ENCODE measurements around the gene SLC2A10.

SLC2A10 gene

GRCh38 chr20:46775806-46776205, 66.4 kb downstream of the SLC2A10 start:
- no peak for TF ChIP-seq NFRKB (IDR thresholded peaks at IDR 0.05)
- no peak for TF ChIP-seq L3MBTL2 (conservative IDR thresholded peaks at IDR 0.05)
- ChIA-PET CTCF (no interaction called here), POLR2A (no interaction called here)
- no peak for DNase-seq (ENCODE audit: extremely low spot score)

DNA sequence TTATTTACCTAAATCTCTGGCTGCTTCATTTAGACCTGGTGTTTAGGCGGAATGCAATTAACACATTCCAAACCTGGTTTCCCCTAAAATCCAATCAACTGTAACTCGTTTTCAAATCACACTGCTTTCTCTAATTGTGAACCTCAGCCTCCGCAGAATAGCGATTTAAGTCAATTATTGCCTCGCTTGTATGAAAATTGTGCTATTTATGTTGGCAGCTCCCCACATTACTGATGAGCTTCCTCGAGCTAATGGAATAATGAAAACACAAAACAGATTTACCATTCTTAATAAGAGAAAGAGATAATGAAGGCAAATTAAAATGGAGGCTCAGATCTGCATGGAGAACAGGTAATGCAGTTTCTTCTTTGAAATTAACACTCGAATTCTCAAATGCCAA, 67.9 kb downstream of the SLC2A10 start:
- POLR2A ChIA-PET = no interaction called here
- no peak for DNase-seq (ENCODE audit: extremely low spot score)
- CTCF ChIA-PET = no interaction called here
- no peak for TF ChIP-seq NFRKB (IDR thresholded peaks at IDR 0.05)
- no peak for TF ChIP-seq FOXK2 (IDR thresholded peaks at IDR 0.05)
- no peak for TF ChIP-seq L3MBTL2 (conservative IDR thresholded peaks at IDR 0.05)
- TF ChIP-seq, protein P1, sequence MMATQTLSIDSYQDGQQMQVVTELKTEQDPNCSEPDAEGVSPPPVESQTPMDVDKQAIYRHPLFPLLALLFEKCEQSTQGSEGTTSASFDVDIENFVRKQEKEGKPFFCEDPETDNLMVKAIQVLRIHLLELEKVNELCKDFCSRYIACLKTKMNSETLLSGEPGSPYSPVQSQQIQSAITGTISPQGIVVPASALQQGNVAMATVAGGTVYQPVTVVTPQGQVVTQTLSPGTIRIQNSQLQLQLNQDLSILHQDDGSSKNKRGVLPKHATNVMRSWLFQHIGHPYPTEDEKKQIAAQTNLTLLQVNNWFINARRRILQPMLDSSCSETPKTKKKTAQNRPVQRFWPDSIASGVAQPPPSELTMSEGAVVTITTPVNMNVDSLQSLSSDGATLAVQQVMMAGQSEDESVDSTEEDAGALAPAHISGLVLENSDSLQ (IDR thresholded peaks at IDR 0.05) = no peak
- TF ChIP-seq FOXM1 (IDR thresholded peaks at IDR 0.05; ENCODE audit: borderline replicate concordance) = no peak
- TF ChIP-seq HDGF (IDR thresholded peaks at IDR 0.05; ENCODE audit: borderline replicate concordance) = no peak
- TF ChIP-seq SP1 (IDR thresholded peaks at IDR 0.05) = no peak
- no peak for TF ChIP-seq TARDBP (IDR thresholded peaks at IDR 0.05)
- no peak for TF ChIP-seq CTBP1 (IDR thresholded peaks at IDR 0.05; ENCODE audit: borderline replicate concordance)
- TF ChIP-seq BHLHE40 (IDR thresholded peaks at IDR 0.05; ENCODE audit: borderline replicate concordance) = no peak
- TF ChIP-seq SUZ12 (IDR thresholded peaks at IDR 0.05) = no peak
- TF ChIP-seq ZNF384 (IDR thresholded peaks at IDR 0.05) = no peak
- TF ChIP-seq FOXA1 (IDR thresholded peaks at IDR 0.05) = no peak
- TF ChIP-seq LEF1 (IDR thresholded peaks at IDR 0.05; ENCODE audit: borderline replicate concordance) = no peak
- TF ChIP-seq ARNT (IDR thresholded peaks at IDR 0.05) = no peak
- no peak for TF ChIP-seq ELF4 (IDR thresholded peaks at IDR 0.05)

- CTCF ChIA-PET = no interaction called here
These were observed 70.4 kb downstream of the SLC2A10 start for GRCh38 chr20:46779831-46780230.

DNA sequence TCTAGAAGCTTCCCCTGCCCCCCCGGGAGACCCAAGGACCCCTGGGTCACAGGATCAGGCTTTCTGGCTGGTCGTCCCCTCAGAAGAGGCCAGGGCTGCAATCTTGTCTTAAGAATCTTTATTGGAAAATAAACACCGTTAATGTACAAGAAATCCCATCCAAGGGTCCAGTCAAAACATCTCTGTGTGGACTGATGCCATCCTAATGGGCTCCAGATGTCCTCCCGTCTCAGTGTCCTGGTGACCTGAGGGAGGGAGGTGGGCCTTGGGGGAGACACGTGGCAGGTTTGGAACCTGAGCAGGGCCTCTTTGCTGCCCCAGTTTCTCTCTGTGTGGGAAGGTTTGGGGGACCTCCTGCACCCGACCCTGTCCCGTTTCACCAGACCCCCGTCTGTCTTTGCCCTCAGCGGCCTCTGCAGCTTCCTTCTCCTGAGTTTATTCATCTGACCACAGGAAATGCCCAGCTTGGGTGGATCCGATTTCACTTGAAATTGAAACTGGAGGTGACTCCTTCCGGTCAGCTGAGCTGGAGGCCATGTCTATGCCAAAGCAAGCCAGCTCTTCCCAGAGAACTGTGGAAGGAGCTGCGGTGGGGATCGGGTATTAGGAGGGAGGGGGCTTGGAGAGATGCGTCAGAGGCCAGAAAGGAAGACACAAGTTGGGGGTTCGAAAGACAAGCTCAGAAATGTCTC, 75.1 kb downstream of the SLC2A10 start:
- ChIA-PET CTCF (no interaction called here), POLR2A (no interaction called here)
- TF ChIP-seq FOXM1 (IDR thresholded peaks at IDR 0.05; ENCODE audit: borderline replicate concordance) (no peak), LEF1 (IDR thresholded peaks at IDR 0.05; ENCODE audit: borderline replicate concordance) (no peak), FOXA1 (IDR thresholded peaks at IDR 0.05) (no peak), L3MBTL2 (conservative IDR thresholded peaks at IDR 0.05) (no peak), ELF4 (IDR thresholded peaks at IDR 0.05) (no peak), SP1 (IDR thresholded peaks at IDR 0.05) (no peak), ZNF384 (IDR thresholded peaks at IDR 0.05) (no peak), SUZ12 (IDR thresholded peaks at IDR 0.05) (no peak), BHLHE40 (IDR thresholded peaks at IDR 0.05; ENCODE audit: borderline replicate concordance) (no peak), CTBP1 (IDR thresholded peaks at IDR 0.05; ENCODE audit: borderline replicate concordance) (no peak), FOXK2 (IDR thresholded peaks at IDR 0.05) (no peak), TARDBP (IDR thresholded peaks at IDR 0.05) (no peak), NFRKB (IDR thresholded peaks at IDR 0.05) (no peak), HDGF (IDR thresholded peaks at IDR 0.05; ENCODE audit: borderline replicate concordance) (no peak), ARNT (IDR thresholded peaks at IDR 0.05) (no peak)
- TF ChIP-seq, protein P1 (IDR thresholded peaks at IDR 0.05) = no peak
- no peak for DNase-seq (ENCODE audit: extremely low spot score)

More at GRCh38 chr20:46779831-46780230, 70.4 kb downstream of the SLC2A10 start:
- no peak for DNase-seq (ENCODE audit: extremely low spot score)
- TF ChIP-seq ELF4 (IDR thresholded peaks at IDR 0.05) = no peak
- TF ChIP-seq, protein P1 (IDR thresholded peaks at IDR 0.05) = no peak
- TF ChIP-seq ARNT (IDR thresholded peaks at IDR 0.05) = no peak
- TF ChIP-seq FOXM1 (IDR thresholded peaks at IDR 0.05; ENCODE audit: borderline replicate concordance) = no peak
- TF ChIP-seq L3MBTL2 (conservative IDR thresholded peaks at IDR 0.05) = no peak
- no peak for TF ChIP-seq BHLHE40 (IDR thresholded peaks at IDR 0.05; ENCODE audit: borderline replicate concordance)
- POLR2A ChIA-PET = no interaction called here

Measured in HEK293T (cell line).